GM12878 (cell line): ENCODE measurements around the gene PERM1. TPM values are rescaled to one million over a fixed set of nuclear protein-coding genes. Genes with fewer than 3 reads are reported as not detected.

Source experiments
- ATAC-seq: fragments of 200-7000 bp; cut with Tn5 transposase; 3 replicates; pipeline ENCODE4 v1.9.1; 2020; ENCODE audit warnings: mild to moderate bottlenecking, moderate library complexity
- BruUV-seq: library from RNA; stranded (reverse); fragments of 400-500 nt; replicated peaks from 2 replicates; lab custom pipeline; 2021; lab: Mats Ljungman, UMichigan
- CTCF ChIA-PET: fragments of 300-600 bp; sonication (Branson Sonifier 250); formaldehyde crosslinking; extraction: SDS; loops from one replicate; lab custom pipeline; 2021; ENCODE audit warnings: inconsistent platforms; lab: Yijun Ruan, JAX
- POLR2A ChIA-PET: fragments of 350-600 bp; formaldehyde crosslinking; extraction: SDS; loops from one replicate; lab custom pipeline; 2021; ENCODE audit warnings: inconsistent platforms; lab: Charles Lee
- RAD21 ChIA-PET: fragments of 300-600 bp; sonication (Branson Sonifier 250); formaldehyde crosslinking; loops from one replicate; lab custom pipeline; 2023; ENCODE audit warnings: antibody characterized with exemption; ENCODE audit not compliant: unreplicated experiment; lab: Charles Lee
- SMC1A ChIA-PET: fragments of 300-600 bp; sonication (Branson Sonifier 250); formaldehyde crosslinking; loops from one replicate; lab custom pipeline; 2023; ENCODE audit not compliant: unreplicated experiment, uncharacterized antibody; lab: Charles Lee
- DNase-seq: peaks from one replicate; pipeline ENCODE4 v3.0.0-alpha.2; 2011; ENCODE audit warnings: low read depth, low spot score
- FAIRE-seq: peaks from 3 replicates; lab custom pipeline; 2011; peaks lifted over from hg19 to GRCh38; lab: Jason Lieb, UNC
- H2AFZ ChIP-seq: 2 replicates; pipeline ENCODE4 v1.6.0; 2011; ENCODE audit warnings: low read depth, low read length, control low read depth; ENCODE audit not compliant: control insufficient read depth
- H3K27ac ChIP-seq: 2 replicates; pipeline ENCODE4 v1.5.1; 2011; ENCODE audit warnings: control low read depth; ENCODE audit not compliant: control insufficient read depth, insufficient read depth
- H3K27me3 ChIP-seq, 2 experiments: replicated peaks in 1 of 2; 2 replicates each; pipeline versions ENCODE4 v1.6.0 to v1.6.1; 2011; ENCODE audit warnings: low read length in 1 of 2; ENCODE audit not compliant: control insufficient read depth in 2 of 2, insufficient read depth in 2 of 2
- H3K36me3 ChIP-seq, 2 experiments: 2 replicates each; pipeline ENCODE4 v1.5.1; 2011; ENCODE audit warnings: low read length in 1 of 2; ENCODE audit not compliant: control insufficient read depth in 2 of 2, insufficient read depth in 2 of 2
- H3K4me1 ChIP-seq: 2 replicates; pipeline ENCODE4 v1.6.1; 2011; ENCODE audit warnings: mild to moderate bottlenecking, low read length, moderate library complexity, mixed read lengths; ENCODE audit not compliant: control insufficient read depth, insufficient read depth
- H3K4me2 ChIP-seq: 2 replicates; pipeline ENCODE4 v1.6.0; 2011; ENCODE audit warnings: control low read depth; ENCODE audit not compliant: control insufficient read depth, insufficient read depth
- H3K4me3 ChIP-seq: fragments of 200-600 bp; sonication (generic); 2 replicates; pipeline ENCODE4 v1.5.1; 2016
- H3K79me2 ChIP-seq: 2 replicates; pipeline ENCODE4 v1.6.0; 2011; ENCODE audit warnings: low read length; ENCODE audit not compliant: control insufficient read depth, insufficient read depth
- H3K9ac ChIP-seq: 2 replicates; pipeline ENCODE4 v1.8.0; 2011; ENCODE audit warnings: low read length, control low read depth, mixed read lengths; ENCODE audit not compliant: control insufficient read depth, insufficient read depth
- H3K9me3 ChIP-seq: replicated peaks from 3 replicates; pipeline ENCODE4 v1.5.1; 2011; ENCODE audit warnings: mild to moderate bottlenecking, low read length; ENCODE audit not compliant: control insufficient read depth, insufficient read depth
- H4K20me1 ChIP-seq: 2 replicates; pipeline ENCODE4 v1.6.0; 2011; ENCODE audit not compliant: control insufficient read depth, insufficient read depth
- ATF2 ChIP-seq: IDR thresholded peaks from 2 replicates; pipeline ENCODE4 v1.6.1; 2012; ENCODE audit warnings: low read length, inconsistent platforms
- BMI1 ChIP-seq: fragments of 450-650 bp; IDR thresholded peaks from 2 replicates; pipeline ENCODE4 v1.6.1; 2016; ENCODE audit warnings: mild to moderate bottlenecking, moderate library complexity, borderline replicate concordance
- CBX5 ChIP-seq: sonication (generic); IDR thresholded peaks from 2 replicates; pipeline ENCODE4 v1.6.1; 2016; ENCODE audit warnings: low read depth, moderate library complexity, mild to moderate bottlenecking, inconsistent platforms
- IRF4 ChIP-seq: IDR thresholded peaks from 2 replicates; pipeline ENCODE4 v1.6.1; 2011; ENCODE audit warnings: low read depth, low read length
- KAT2A ChIP-seq: conservative IDR thresholded peaks from 2 replicates; pipeline ENCODE4 v1.6.1; 2011; ENCODE audit warnings: low read depth, low read length; ENCODE audit not compliant: control insufficient read depth
- MEF2A ChIP-seq: IDR thresholded peaks from 2 replicates; pipeline ENCODE4 v1.6.1; 2011; ENCODE audit warnings: low read depth, mild to moderate bottlenecking, low read length, moderate library complexity; ENCODE audit not compliant: insufficient read depth
- PAX8 ChIP-seq: fragments of 450-650 bp; IDR thresholded peaks from 2 replicates; pipeline ENCODE4 v1.6.1; 2017; ENCODE audit warnings: mild to moderate bottlenecking, moderate library complexity
- PML ChIP-seq: IDR thresholded peaks from 2 replicates; pipeline ENCODE4 v1.6.1; 2012; ENCODE audit warnings: low read length, inconsistent platforms
- RCOR1 ChIP-seq: conservative IDR thresholded peaks from 2 replicates; pipeline ENCODE4 v1.6.1; 2012; ENCODE audit warnings: low read depth, low read length, improper control_type of control experiment
- SMAD1 ChIP-seq: fragments of 450-650 bp; IDR thresholded peaks from 2 replicates; pipeline ENCODE4 v1.6.1; 2018; ENCODE audit warnings: mild to moderate bottlenecking, low read depth; ENCODE audit not compliant: partially characterized antibody
- SP1 ChIP-seq: IDR thresholded peaks from one replicate; pipeline ENCODE4 v1.6.1; 2011; ENCODE audit warnings: low read depth, low read length
- SRF ChIP-seq, 2 experiments: IDR thresholded peaks; 2 replicates each; pipeline ENCODE4 v1.6.1; 2011; ENCODE audit warnings: low read depth in 2 of 2, low read length in 2 of 2, mild to moderate bottlenecking in 1 of 2, moderate library complexity in 1 of 2
- ZNF217 ChIP-seq: fragments of 450-650 bp; IDR thresholded peaks from 2 replicates; pipeline ENCODE4 v1.6.1; 2017; ENCODE audit warnings: antibody characterized with exemption, mild to moderate bottlenecking
- WGBS: methylation state at CpG from one replicate; pipeline ENCODE4 v1.1.6; 2016; ENCODE audit warnings: low lambda C conversion rate; ENCODE audit not compliant: insufficient replicate concordance, insufficient coverage; ENCODE audit errors: missing lambda C conversion rate; 5-methylcytosine and 5-hydroxymethylcytosine counted together
- in situ Hi-C: fragments of 300-500 bp; cut with MboI; formaldehyde crosslinking; loops from 9 replicates; pipeline ENCODE4 v1.14.3; 2018; ENCODE audit warnings: mixed read lengths
- intact Hi-C: fragments of 100-400 bp; cut with micrococcal nuclease; formaldehyde crosslinking; loops from one replicate; pipeline ENCODE4 v1.14.2; 2022; ENCODE audit not compliant: unreplicated experiment
- polyA plus RNA-seq, 11 experiments: library from polyadenylated mRNA; depleted of rRNA in 4 of 11; unstranded in 6 of 11; stranded (reverse) in 5 of 11; fragments of >200 nt; fragmentation: Nextera tagmentation in 4 of 11; fragmentation: Illumina TruSeq in 1 of 11; extraction: Ambion mirVana in 4 of 11; extraction: Trizol in 1 of 11; gene quantifications; 1 replicate in 1 of 11; 2 replicates in 10 of 11; pipeline versions ENCODE4 v1.2.1 to v1.2.3, GENCODE V29; 2011 to 2016; ENCODE audit warnings: inconsistent platforms in 2 of 11, missing spikeins in 2 of 11, low read depth in 1 of 11
- total RNA-seq, 4 experiments: library from RNA; depleted of rRNA in 3 of 4; stranded (reverse); fragments of >200 nt in 3 of 4; fragmentation: Illumina TruSeq in 1 of 4; extraction: Trizol in 1 of 4; gene quantifications; 2 replicates each; pipeline versions ENCODE4 v1.2.1 to v1.2.3, GENCODE V29; 2013 to 2021
- TF ChIP-seq, protein P1 (sequence below): fragments of 450-650 bp; IDR thresholded peaks from 2 replicates; pipeline ENCODE4 v1.6.1; 2017; ENCODE audit warnings: mild to moderate bottlenecking, moderate library complexity

The PERM1 gene
- total and polyA plus RNA-seq, 10 of the 15 experiments (the other 5 are each of a cell fraction or from before 2014, with no cell fraction given) = not detected

- H3K4me2 ChIP-seq = no peak overlapping the region
- no peaks in the 10 kb centered on the region for H3K36me3 ChIP-seq
- no peaks in the 10 kb centered on the region for H3K79me2 ChIP-seq
- BruUV-seq = no TSS peak
- DNase-seq = no peak
- ChIA-PET RAD21 (no interaction called here), POLR2A (no interaction called here), CTCF (no interaction called here), SMC1A (interaction anchor here (0.7 to 1.3 kb wide), 3 partner anchors 13 to 16 kb away, joined by 3 read pairs; partner anchors contain the start of gene ISG15)
- ATAC-seq = no peak
- H3K27me3 ChIP-seq = peaks cover 0 to 17% of the 10 kb centered on the region in 2 experiments; a peak in 2 of 4 replicates
- H3K9me3 ChIP-seq = peaks cover 3% of the 10 kb centered on the region; the same call in 2 of the 3 replicates
- H3K9ac ChIP-seq = no peak overlapping the region
- WGBS = 46% methylated on average over 23 of the region's 24 CpGs
- H3K4me3 ChIP-seq = no peak overlapping the region
- H4K20me1 ChIP-seq = no peaks in the 10 kb centered on the region
- H3K27ac ChIP-seq = no peak overlapping the region
- no peak for FAIRE-seq
- no peak for TF ChIP-seq PAX8
- TF ChIP-seq BMI1 = no peak
- no peak for TF ChIP-seq RCOR1
- TF ChIP-seq ZNF217 = no peak
- no peak for TF ChIP-seq CBX5
- no peak for TF ChIP-seq PML
- TF ChIP-seq SP1 = no peak
- no peak for TF ChIP-seq ATF2
- TF ChIP-seq IRF4 = no peak
- no peak for TF ChIP-seq MEF2A
- TF ChIP-seq SMAD1 = no peak
- TF ChIP-seq, protein P1, sequence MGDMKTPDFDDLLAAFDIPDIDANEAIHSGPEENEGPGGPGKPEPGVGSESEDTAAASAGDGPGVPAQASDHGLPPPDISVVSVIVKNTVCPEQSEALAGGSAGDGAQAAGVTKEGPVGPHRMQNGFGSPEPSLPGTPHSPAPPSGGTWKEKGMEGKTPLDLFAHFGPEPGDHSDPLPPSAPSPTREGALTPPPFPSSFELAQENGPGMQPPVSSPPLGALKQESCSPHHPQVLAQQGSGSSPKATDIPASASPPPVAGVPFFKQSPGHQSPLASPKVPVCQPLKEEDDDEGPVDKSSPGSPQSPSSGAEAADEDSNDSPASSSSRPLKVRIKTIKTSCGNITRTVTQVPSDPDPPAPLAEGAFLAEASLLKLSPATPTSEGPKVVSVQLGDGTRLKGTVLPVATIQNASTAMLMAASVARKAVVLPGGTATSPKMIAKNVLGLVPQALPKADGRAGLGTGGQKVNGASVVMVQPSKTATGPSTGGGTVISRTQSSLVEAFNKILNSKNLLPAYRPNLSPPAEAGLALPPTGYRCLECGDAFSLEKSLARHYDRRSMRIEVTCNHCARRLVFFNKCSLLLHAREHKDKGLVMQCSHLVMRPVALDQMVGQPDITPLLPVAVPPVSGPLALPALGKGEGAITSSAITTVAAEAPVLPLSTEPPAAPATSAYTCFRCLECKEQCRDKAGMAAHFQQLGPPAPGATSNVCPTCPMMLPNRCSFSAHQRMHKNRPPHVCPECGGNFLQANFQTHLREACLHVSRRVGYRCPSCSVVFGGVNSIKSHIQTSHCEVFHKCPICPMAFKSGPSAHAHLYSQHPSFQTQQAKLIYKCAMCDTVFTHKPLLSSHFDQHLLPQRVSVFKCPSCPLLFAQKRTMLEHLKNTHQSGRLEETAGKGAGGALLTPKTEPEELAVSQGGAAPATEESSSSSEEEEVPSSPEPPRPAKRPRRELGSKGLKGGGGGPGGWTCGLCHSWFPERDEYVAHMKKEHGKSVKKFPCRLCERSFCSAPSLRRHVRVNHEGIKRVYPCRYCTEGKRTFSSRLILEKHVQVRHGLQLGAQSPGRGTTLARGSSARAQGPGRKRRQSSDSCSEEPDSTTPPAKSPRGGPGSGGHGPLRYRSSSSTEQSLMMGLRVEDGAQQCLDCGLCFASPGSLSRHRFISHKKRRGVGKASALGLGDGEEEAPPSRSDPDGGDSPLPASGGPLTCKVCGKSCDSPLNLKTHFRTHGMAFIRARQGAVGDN = no peak
- no peak for TF ChIP-seq KAT2A
- no peak for TF ChIP-seq SRF (IDR thresholded peaks at IDR 0.05; ENCODE audit: low read depth in 2 of 2, low read length in 2 of 2)
- intact Hi-C loops (no loop called here), in situ Hi-C loops (no loop called here)
- H2AFZ ChIP-seq = no peak overlapping the region
- peaks cover 21% of the 10 kb centered on the region for H3K4me1 ChIP-seq
Measured at GRCh38 chr1:996851-997712, 15.2 kb upstream of the PERM1 start.
